ENCODE results near the gene NPAS3.

NPAS3 gene

DNA sequence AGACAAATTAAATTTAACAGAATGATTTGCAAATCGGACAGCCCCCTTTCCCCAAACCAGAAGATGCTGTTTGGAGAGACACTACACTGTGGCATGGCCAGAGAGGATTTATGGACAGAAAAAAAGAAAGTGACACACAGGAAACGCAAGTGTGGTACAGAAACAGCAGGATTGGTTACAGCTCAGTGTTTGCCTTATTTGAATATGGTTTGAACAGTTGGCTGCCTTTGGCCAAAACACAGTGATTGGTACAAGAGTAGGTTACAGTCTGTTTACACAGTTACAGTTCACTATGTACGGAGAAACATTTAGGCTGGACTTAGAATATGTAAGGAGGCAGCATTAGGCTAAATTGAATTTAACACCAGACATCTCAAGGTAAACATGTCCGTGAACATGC, 335.3 kb downstream of the NPAS3 start:
- no peak for DNase-seq

DNA sequence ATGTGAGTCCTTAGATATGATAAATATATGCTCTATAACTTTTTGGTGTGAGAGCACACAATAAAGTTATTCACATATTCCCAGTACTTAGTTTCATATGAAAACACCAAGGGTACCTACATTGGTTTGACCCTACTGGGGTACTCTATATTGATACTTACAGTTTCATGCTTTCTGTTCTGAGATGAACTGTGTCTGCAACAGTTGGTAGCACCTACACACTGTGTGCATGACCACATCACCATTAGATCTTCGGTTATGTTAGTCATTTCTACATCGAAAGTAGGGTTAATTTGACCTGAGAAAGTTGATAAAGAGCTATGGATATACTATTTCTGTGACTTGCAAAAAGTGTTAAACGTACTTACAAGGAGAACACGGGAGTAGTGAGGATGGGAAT, 337.2 kb downstream of the NPAS3 start:
- no peak for DNase-seq

DNA sequence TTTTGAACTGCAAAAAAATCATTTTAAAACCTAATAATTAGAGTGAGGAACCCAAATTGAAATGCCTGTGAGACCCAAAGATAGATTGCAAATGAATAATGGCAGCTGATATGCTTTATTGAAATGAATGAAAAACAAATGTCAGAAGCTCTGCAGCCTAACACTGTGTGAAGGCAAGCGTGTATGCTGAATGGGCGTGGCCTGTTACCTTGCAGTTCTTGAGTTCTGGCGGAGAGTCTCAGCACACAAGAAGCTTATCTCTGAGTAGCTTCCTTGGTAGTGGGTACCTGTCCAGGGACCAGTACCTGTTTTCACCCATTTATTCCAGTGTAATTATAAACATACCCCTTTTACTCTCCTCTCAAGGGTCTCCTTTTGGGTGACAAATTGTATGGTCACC, 341.2 kb downstream of the NPAS3 start:
- no peak for DNase-seq

DNA sequence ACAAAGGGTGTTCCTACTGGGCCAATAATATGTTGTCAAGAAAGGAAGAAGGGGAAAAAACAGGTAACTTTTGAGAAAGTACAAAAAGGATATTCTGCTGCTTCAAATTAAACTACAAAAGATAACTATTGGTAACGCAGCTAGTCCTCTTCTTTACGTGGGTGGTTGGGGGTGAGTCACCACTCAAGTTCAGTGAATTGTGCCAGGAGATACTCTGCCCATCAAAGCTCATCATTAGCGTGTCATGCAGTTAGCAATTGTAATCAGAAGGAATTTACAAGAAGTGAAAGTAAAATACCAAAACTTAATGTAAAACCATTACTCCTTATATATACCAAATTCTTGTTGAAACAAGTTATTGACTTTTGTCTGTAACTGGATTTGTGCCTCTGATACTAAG, 342.0 kb downstream of the NPAS3 start:
- DNase-seq = no peak

DNA sequence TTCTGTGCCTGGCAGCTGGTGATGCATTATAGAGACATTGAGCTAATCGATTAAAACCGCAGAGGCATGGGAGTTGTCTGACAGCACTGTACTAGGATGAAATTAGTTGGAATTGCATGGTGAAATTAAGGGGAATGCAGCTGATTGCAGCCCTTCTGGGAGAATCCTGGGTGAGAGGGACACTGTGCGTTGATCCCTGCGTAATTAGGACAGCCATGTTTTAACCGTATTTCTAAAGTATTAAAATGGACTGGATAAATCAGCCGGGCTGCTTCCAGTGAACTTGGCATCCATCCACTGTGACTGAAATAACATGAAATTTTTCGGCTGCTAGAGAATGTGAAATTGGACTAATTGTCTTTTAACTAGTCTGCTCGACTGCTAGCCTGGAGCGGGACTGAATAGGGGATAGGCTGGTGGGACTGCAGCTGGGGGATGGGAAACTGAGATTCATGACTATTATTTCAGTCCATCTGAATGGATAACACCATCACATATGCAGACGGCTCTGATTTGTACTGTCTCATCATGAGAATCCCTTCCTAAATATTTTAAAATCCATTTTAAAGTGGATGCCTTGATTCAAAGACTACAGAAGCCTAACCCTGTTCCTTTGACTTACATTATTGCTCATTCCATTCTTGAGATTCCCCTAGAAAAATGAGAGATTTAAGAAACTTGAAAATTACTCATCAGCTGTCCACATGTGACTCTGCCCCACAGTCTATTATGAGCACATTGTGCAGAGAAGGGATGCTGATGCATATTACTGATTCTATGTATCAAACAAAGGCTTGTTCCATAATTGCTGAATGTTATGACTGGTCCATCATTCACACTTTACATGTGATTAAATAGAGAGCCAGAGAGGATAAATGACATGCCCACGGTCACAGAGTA, 343.9 kb downstream of the NPAS3 start:
- no peak for DNase-seq

DNA sequence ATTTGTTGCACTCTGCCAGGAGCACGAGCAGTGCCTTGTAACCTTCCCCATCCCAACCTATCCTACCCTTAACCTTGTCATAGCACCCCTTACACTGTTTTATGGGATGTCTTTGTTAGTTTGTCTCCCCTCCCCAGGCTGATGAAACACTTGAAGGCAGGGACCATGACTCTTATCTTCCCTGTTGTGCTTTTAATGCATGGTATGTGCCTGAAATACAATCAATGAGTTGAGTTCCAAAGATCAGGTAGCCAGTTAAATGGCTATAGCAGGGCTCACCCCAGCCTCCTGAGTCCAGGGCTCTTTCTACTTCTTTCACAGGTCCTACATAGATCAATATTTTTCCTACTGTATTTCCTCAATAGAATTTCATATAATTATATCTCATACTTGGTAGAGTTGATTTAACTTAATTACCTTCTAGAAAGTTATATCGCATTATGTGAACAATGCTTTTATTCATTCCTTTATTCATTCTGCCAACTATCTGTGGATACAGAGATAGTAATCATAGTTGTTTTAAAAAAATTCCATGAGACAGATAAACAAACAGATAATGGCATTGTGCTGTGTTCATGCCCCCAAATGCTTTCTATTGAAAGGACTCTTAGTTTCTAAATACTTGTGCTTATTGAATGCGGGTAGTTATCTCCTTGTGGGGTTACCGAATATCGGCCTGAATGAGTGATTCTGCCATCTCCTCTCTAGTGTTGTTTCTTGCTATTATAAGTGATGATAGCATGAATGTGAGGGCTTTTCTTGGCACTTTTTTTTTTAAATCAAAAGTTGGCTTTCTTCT, 347.4 kb downstream of the NPAS3 start:
- no peak for DNase-seq

DNA sequence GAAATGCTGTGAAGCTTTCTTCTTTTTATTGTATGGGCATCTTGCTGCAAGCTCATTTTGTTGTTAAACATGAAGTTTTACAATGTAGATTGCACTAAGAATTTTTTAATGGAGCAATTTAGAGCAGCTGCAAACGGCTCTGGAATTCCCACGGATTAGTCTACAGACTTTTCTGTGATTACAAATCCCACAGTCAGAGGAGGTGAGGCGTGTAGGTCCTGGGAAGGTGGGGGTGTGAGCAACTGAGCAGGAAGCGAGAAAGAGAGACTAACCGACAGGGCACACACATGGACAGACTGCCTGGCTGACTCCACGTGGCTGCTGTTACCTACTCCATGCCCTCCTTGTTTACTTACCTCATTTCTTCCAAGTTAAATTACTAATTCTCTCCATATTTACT, 348.5 kb downstream of the NPAS3 start:
- DNase-seq = no peak

DNA sequence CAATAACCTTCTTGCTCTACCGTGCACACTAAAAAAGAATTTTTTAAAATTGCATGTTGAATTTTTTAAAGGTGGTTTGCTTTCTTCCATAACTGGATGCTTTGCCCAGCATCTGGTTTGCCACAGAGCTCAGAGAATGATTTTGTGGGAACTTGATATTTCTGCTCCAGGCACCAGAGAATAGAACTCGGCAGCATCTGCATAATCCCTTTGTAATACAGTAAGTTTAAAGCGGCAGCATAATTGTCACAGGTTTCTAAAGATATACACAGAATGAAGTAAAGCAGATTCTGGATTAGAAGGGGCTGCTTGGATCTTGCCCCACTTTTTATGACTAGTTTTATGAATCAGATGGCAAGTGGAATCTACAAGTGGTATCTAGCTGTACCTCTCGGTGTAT, 352.0 kb downstream of the NPAS3 start:
- DNase-seq = no peak

DNA sequence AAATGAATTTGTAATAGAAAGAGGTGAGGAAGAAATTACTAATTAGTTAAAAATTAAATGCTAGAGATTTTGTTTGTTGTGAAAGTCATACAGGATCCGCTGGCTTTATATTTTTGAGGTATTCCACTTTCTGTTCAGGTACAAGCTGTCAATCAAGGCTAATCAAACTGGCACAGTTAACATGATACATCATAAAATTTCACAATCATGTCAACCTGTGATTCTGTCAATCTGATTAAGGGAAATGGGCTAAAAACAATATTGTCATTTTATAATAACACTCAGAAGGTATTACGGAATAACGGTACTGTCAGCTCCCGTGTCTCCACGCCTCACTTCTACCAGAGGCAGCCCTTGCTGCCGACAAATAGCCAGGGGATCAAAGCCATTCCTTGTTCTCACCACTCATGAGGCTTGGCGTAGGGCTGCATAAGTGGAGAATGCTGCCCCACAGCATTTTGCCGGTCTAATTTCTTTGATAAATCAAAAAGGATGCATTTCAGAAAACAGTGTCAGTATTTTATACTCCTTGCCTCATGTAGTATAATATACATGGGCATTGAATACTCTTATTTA, 352.9 kb downstream of the NPAS3 start:
- DNase-seq = no peak

DNA sequence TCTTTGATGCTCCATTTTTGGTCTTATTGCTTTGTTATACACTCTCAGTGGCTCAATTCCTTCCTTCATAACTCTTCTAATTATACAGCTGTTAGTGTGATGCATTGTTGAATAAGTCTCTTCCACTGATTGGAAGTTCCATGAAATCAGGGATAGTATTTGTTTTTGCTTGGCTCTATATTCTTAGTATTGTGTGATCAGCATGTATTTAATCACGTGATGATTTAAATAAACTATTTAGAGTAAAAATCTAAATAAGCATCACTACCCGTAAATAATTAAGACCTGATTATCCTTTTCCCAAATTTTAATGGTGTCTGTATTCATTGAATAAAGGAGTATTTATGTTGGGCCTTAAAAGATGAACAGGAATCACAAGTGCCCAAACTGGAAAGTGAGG, 355.7 kb downstream of the NPAS3 start:
- DNase-seq = no peak

DNA sequence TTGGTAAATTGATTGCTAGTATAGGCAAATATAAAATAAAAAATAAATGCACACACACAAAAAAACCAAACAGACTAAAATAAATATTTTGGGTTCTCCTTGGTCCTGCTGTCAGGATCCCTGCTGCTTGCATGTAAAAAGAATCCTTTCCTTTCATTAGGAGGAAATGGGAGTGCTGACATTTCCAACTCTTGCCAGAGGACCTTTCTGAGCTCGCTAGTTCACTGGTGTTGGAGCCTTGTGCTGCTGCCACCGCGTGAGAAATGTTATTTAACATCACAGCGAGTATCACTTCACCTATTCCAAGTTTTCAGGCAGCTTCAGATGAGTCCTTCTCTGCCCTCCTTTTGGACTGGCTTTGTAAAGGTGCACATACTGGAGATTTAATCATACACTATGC, 358.9 kb downstream of the NPAS3 start:
- DNase-seq = no peak

DNA sequence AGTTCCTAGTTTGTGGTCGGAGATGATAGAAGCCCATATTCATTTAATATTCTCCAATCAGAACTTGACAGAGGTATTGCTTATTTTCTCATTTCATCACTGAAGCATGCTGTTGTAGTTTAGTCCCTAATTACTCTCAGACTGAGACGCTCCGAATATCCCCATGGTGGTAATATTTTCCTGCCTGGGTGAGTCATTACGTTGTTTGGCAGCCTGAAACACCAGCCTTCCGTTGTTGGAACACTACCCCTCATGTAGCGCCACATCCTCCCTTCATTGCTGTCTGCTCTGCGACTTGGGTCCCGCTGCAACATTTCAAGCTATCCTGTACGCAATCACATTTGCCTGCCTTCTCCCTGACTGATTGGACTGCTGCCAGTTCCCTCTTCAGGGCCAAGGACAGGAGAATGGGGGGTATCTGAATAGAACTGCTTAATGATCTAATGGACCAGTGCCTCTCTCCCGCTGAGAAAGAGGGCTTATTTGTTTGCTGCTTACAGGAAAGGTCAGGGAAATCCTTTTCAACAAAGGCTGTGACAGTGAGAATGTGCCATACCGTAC, 369.1 kb downstream of the NPAS3 start:
- no peak for DNase-seq

DNA sequence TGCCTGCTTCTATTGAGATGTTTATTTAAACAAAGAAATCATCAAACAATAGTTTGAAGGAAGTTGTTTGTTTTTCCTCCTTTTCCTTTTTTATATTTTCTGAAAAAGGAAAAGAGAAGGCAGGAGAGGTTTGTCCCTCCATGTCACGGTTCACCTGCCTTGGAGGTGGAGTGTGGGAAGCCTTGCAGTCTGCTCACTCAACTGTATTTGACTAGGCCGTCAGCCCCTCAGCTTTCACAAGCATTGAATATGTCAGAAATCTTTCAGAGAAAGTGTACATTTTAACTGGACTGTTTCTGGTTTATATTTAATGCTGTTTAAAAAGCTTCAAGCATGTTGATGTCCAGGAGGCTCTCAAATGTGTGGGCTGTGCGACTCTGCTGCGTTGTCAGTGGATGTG, 370.4 kb downstream of the NPAS3 start:
- no peak for DNase-seq

DNA sequence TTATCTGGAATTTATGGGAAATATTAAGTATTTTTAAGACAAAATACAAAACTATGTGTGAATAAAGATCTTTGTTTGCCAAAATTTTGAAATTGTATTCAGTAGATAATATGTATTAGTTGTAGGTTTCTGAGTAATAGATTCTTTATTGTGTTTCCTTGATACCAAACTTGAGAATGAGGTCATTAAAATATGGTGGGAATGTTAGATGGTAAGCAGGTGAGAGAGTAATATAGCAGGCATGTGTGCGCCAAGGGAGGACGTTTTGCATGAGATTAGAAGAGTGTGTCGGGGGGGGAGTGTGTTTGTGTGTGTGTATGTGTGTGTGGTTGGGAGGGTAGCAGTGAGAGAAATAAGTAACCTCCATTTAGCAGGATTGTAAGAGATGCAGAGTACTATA, 376.5 kb downstream of the NPAS3 start:
- DNase-seq = no peak

DNA sequence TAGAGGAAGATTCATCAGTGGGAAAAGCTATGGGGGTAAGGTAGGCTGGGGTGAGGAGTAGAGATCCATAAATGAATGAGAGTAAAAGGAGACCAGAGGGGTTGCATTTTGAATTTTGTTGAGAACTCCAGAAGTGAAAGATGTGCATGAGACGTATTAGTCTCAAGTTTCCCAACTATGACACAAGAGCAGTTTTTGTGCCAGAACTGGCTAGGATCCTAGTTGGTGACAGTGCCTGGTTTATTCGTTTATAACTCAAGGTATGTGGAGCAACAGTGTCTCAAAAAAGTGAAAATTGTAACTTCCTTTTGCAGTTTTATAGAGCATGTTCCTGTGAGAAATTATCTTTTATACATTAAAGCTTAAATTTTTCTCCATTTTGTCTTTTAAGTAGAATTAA, 377.0 kb downstream of the NPAS3 start:
- no peak for DNase-seq

DNA sequence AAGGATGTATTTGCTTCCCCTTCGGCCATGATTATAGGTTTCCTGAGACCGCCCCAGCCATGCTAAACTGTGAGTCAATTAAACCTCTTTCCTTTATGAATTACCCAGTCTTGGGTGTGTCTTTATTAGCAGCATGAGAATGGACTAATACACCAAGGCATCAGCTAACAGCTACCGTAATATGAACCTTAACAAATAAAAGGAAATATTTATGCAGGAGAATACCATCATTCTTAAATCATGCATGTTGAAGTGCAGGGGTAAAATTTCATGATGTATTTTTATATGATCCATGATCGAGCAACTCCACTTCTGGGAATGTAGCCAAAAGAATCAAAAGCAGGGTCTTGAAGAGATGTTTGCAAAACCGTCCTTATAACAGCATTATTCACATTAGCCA, 379.0 kb downstream of the NPAS3 start:
- no peak for DNase-seq

DNA sequence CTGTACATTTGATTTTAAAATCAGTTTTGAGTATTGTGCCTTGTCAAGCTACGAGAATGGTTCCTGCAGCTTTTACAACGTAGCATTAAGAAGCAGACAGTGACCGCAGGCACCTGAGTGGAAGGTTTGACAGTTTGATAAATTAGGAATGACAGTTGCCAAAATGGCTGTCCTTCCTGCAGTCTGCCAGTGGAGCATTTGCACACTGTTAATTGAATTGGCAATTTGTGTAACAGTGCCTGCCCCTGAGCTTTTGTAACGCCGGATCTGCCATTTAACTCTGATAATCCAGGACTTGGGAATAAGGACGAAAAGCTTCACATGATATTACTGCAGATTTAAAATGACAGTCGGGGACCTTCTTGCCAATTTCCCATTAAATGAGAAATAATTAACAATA, 385.3 kb downstream of the NPAS3 start:
- DNase-seq = no peak

DNA sequence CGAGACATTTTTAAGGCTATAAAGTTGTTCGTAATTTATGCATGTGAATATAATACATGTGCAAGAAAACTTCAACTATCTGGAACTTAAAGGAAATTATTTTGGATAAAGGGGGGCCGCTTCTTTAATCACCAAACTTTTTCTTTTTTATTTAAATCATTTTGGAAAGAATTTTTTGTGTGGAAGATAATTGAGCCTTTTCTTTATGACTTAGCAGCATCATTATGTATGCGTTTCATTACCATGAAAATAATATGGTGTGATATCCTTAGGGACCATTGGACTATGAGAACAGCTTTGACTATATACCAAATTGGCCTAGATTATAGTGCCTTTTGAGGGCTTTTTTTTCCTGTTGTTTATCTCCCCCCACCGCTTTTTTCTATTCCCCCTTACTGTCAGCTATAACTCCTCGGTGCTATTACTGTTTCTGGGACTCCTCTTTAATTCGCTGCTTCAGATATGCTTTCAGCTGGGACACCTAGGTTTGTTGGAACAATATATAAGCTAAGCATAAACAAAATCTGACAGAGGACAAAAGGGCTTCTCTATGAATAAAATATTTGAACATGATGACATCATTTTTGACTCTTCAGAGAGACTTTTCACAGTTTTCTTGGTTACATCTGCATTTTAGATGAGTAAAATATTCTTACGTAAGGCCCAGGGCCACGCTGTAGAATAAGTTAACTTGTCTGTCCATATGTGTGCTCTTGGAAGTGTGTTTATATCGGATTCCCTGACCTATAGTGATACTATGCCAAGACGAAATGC, 392.7 kb downstream of the NPAS3 start:
- no peak for DNase-seq

DNA sequence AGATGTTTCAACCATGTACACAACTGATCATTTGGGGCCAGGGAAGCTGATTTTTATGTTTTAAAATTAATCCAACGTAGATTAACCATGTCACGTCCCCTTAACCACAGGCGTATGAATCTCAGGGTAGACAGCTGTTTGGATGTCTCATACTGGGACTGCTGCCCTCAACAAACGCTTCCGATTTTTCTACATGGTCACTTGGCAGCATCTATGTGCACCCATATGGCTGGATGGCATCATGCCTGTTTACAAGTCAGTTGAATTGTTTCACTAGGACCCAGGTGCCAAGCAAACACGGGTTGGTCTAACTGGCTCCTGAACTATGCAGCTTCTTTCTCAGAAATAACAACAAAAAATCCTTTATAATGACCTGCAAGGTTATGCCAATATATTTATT, 393.8 kb downstream of the NPAS3 start:
- no peak for DNase-seq

DNA sequence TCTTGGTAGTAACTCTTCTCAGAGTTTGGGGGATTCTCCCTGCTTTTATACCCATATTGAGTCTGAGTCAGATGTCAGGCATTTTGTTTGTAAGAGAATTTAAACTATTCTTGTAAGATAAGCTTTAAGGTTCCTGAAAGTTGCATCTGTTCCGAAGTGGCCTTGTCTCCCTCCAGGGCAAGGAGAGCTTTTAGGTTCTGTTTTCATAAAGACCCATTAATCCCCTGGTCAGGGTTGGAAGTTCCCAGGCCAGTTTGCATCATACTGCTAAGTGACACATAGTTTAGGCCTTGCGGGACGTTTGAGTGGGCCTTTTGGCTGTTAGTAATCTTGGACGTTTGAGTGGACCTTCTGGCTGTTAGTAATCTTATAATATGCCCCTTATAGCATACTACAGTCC, 396.7 kb downstream of the NPAS3 start:
- no peak for DNase-seq

DNA sequence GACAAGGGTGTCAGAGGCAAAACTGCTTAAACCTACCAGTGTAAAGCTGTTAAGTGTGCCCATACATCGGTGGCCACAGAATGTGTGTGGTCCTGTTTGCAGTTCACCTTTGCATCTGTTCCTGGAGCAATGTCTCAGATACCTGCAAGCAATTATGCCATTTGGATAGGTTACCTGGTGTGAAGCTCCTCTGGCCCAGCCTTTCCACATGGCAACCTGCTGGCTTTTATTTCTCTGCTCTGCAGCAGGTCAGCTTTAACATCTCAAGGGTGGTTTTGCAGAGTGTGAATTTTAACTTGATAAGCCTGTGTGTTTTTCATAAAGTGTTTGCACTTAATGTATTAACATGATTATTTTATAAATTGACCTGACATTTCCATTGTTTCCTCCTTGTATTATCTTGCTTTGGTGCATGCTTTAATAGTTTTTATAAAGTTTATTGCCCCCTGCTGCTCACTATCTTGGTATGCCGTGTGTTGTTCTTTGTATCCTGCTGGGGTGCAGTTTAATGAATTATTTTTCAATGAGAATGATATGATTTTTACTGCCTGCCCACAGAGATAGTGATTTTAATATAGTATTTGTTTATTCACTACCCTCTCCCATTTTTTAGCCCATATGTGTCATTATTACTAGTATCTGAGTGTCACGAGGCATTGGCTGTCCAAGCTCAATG, 403.8 kb downstream of the NPAS3 start:
- DNase-seq = no peak

DNA sequence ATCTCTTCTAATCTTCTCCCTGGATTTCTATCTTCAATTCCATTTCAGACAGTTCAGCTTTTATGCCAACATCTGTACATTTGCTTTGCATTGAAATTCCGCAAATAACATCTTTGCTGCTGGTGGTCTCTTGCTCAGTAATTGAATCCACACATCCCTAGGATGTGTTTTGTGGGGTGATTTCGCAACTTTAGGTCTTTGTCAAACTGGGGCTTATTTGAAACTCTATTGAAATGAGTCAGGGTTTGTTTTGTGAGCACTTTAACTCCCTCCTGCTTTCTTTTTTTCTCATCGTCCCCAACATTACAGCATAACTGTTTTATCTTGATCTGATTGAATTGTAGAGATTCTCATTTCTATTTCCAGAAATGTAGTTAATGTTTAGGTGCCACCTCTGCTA, 404.3 kb downstream of the NPAS3 start:
- peak; percentile 27 for DNase-seq
